K562 (cell line): ENCODE measurements around the gene ZNF672. TPM values are rescaled to one million over a fixed set of nuclear protein-coding genes. Genes with fewer than 3 reads are reported as not detected.

Experiments
- ARID3B ChIP-seq: fragments of 250-450 bp; sonication (Bioruptor Pico); IDR thresholded peaks from 2 replicates; pipeline ENCODE4 v1.4.0; 2020; ENCODE audit warnings: borderline replicate concordance
- DMBX1 ChIP-seq: fragments of 250-450 bp; sonication (Bioruptor Pico); IDR thresholded peaks from 2 replicates; pipeline ENCODE4 v1.8.0; 2022; ENCODE audit warnings: inconsistent platforms, mild to moderate bottlenecking, moderate library complexity, borderline replicate concordance
- ESRRA ChIP-seq: fragments of 450-650 bp; IDR thresholded peaks from 2 replicates; pipeline ENCODE4 v1.6.1; 2014; ENCODE audit warnings: low read depth, mild to moderate bottlenecking, moderate library complexity, borderline replicate concordance
- ETS2 ChIP-seq: IDR thresholded peaks from 2 replicates; pipeline ENCODE4 v1.6.1; 2016; ENCODE audit warnings: borderline replicate concordance, missing genetic modification characterization, mild to moderate bottlenecking, moderate library complexity, missing compliant biosample characterization; ENCODE audit not compliant: poor library complexity, severe bottlenecking
- LCOR ChIP-seq: sonication (generic); formaldehyde crosslinking; IDR thresholded peaks from 2 replicates; pipeline ENCODE4 v1.8.0; 2022; ENCODE audit warnings: mild to moderate bottlenecking, missing genetic modification reagents
- MCM3 ChIP-seq: fragments of 450-650 bp; IDR thresholded peaks from 2 replicates; pipeline ENCODE4 v1.6.1; 2016
- MLX ChIP-seq, 2 experiments: fragments of 450-650 bp in 1 of 2; sonication (generic) in 1 of 2; formaldehyde crosslinking; conservative IDR thresholded peaks; 2 replicates each; pipeline versions ENCODE4 v1.4.0 to v1.8.1; 2020 to 2022; ENCODE audit warnings: mild to moderate bottlenecking in 1 of 2, missing genetic modification reagents in 1 of 2
- NBN ChIP-seq: fragments of 450-650 bp; IDR thresholded peaks from 2 replicates; pipeline ENCODE4 v1.6.1; 2016; ENCODE audit warnings: low read depth, mild to moderate bottlenecking
- NFIX ChIP-seq: fragments of 250-450 bp; sonication (Bioruptor Pico); IDR thresholded peaks from 2 replicates; pipeline ENCODE4 v1.4.0; 2020; ENCODE audit warnings: low read depth, mild to moderate bottlenecking, moderate library complexity
- NKRF ChIP-seq: fragments of 450-650 bp; IDR thresholded peaks from 2 replicates; pipeline ENCODE4 v1.6.1; 2016; ENCODE audit warnings: borderline replicate concordance
- RAD21 ChIP-seq, 2 experiments: fragments of 250-450 bp in 1 of 2; fragments of 450-650 bp in 1 of 2; sonication (Bioruptor Pico) in 1 of 2; formaldehyde crosslinking in 1 of 2; IDR thresholded peaks in 1 of 2; conservative IDR thresholded peaks in 1 of 2; 2 replicates each; pipeline versions ENCODE4 v1.4.0 to v1.8.0; 2020 to 2022; ENCODE audit warnings: mild to moderate bottlenecking in 2 of 2, moderate library complexity in 1 of 2
- SOX6 ChIP-seq: fragments of 450-650 bp; IDR thresholded peaks from 2 replicates; pipeline ENCODE4 v1.6.1; 2014; ENCODE audit warnings: mild to moderate bottlenecking
- TARDBP ChIP-seq: fragments of 450-650 bp; IDR thresholded peaks from 2 replicates; pipeline ENCODE4 v1.6.1; 2016
- THRB ChIP-seq: fragments of 450-650 bp; formaldehyde crosslinking; conservative IDR thresholded peaks from 2 replicates; pipeline ENCODE4 v1.4.0; 2022; ENCODE audit warnings: mild to moderate bottlenecking, missing genetic modification characterization
- ZC3H4 ChIP-seq: sonication (generic); formaldehyde crosslinking; IDR thresholded peaks from 2 replicates; pipeline ENCODE4 v1.9.0; 2021; ENCODE audit warnings: missing genetic modification reagents, borderline replicate concordance
- ZEB2 ChIP-seq: fragments of 450-650 bp; IDR thresholded peaks from 2 replicates; pipeline ENCODE4 v1.6.1; 2016
- polyA plus RNA-seq, 8 experiments: library from polyadenylated mRNA; depleted of rRNA in 4 of 8; stranded (reverse) in 5 of 8; unstranded in 3 of 8; fragments of >200 nt; fragmentation: Nextera tagmentation in 2 of 8; fragmentation: Illumina TruSeq in 1 of 8; extraction: Ambion mirVana in 2 of 8; extraction: Trizol in 1 of 8; gene quantifications; 2 replicates each; pipeline versions ENCODE4 v1.2.1 to v1.2.3, GENCODE V29; 2011 to 2014; ENCODE audit warnings: inconsistent platforms in 1 of 8, missing spikeins in 1 of 8
- total RNA-seq, 7 experiments: library from RNA; depleted of rRNA in 6 of 7; stranded (reverse); fragments of >200 nt in 6 of 7; fragmentation: Illumina TruSeq in 2 of 7; extraction: Trizol in 2 of 7; gene quantifications; 2 replicates each; pipeline versions ENCODE4 v1.2.1 to v1.2.3, GENCODE V29; 2011 to 2021; ENCODE audit warnings: low replicate concordance in 1 of 7
- TF ChIP-seq, protein P1 (sequence below): sonication (generic); formaldehyde crosslinking; IDR thresholded peaks from 2 replicates; pipeline ENCODE4 v1.8.1; 2023; ENCODE audit warnings: mild to moderate bottlenecking, missing genetic modification reagents
- TF ChIP-seq, protein P2 (sequence below): sonication (generic); formaldehyde crosslinking; IDR thresholded peaks from 2 replicates; pipeline ENCODE4 v1.8.1; 2023; ENCODE audit warnings: mild to moderate bottlenecking, missing genetic modification reagents

Gene ZNF672
- total and polyA plus RNA-seq, 9 of the 15 experiments (the other 6 are each of a cell fraction or from before 2014, with no cell fraction given) = 1.9 to 57.9 (median 24.1) TPM

DNA sequence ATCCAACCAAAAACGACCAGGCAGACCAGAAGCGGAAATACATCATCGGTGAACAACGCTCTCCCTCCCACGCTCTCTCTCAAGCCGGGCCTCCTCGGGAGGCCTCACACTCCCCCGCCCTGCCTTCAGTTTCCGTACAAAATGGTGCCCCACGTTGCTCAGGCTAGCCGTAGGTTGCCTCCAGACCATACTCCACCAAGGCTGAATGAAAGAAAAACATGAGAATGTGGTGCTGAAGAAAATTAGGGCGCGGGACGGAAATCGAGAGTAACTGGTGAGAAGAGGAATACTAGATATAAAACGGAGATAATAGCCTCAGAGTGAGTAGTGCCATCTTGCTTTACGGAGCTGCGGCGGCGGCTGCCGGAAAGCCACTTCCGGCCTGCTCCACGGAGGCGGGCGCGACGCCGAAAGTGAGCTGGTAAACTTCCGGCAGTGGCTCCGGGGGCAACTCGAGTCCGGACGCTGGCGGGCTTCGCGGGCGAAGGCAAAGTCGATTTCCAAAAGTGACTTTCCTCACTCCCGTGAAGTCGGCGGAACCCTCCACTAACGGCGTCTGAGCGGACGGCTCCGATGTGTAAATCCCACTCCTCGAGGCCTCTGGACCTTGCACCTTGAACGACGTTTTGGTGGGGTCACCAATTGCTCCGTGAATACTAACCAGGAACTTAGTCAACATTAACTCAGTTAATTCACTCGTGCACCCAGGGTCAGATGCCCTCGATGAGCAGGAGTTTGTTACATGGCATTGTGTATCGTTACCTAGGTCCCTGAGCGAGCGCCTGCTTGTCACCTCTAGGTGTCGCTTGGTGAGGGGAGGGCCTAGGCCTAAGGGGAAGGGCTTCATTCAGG lies 11.9 kb upstream of the ZNF672 start, which contains the start of gene SH3BP5L (continued):
- TF ChIP-seq, protein P1, sequence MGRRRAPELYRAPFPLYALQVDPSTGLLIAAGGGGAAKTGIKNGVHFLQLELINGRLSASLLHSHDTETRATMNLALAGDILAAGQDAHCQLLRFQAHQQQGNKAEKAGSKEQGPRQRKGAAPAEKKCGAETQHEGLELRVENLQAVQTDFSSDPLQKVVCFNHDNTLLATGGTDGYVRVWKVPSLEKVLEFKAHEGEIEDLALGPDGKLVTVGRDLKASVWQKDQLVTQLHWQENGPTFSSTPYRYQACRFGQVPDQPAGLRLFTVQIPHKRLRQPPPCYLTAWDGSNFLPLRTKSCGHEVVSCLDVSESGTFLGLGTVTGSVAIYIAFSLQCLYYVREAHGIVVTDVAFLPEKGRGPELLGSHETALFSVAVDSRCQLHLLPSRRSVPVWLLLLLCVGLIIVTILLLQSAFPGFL (CRISPR knock-in tag) = no peak
- TF ChIP-seq DMBX1 (CRISPR knock-in tag) = peak; percentile 31; the same call in 1 of the 2 replicates
- TF ChIP-seq NFIX (CRISPR knock-in tag) = no peak
- peak; percentile 67; the same call in 1 of the 2 replicates for TF ChIP-seq NKRF
- TF ChIP-seq RAD21 (CRISPR knock-in tag; conservative IDR thresholded peaks at IDR 0.05 in 1 of 2, IDR thresholded peaks at IDR 0.05 in 1 of 2) = peak; percentile 66 to 68
- no peak; the same call in 1 of the 2 replicates for TF ChIP-seq TARDBP
- peak; percentile 88 for TF ChIP-seq NBN
- TF ChIP-seq, protein P2, sequence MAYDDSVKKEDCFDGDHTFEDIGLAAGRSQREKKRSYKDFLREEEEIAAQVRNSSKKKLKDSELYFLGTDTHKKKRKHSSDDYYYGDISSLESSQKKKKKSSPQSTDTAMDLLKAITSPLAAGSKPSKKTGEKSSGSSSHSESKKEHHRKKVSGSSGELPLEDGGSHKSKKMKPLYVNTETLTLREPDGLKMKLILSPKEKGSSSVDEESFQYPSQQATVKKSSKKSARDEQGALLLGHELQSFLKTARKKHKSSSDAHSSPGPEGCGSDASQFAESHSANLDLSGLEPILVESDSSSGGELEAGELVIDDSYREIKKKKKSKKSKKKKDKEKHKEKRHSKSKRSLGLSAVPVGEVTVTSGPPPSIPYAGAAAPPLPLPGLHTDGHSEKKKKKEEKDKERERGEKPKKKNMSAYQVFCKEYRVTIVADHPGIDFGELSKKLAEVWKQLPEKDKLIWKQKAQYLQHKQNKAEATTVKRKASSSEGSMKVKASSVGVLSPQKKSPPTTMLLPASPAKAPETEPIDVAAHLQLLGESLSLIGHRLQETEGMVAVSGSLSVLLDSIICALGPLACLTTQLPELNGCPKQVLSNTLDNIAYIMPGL (CRISPR knock-in tag) = 0 out of 2 replicates have a peak, but pooled peaks have one; percentile 0
- TF ChIP-seq THRB = no peak
- no peak for TF ChIP-seq MLX (CRISPR knock-in tag; conservative IDR thresholded peaks at IDR 0.05)
- TF ChIP-seq SOX6 = 0 out of 2 replicates have a peak, but pooled peaks have one; percentile 53
- TF ChIP-seq LCOR = peak; percentile 74
- TF ChIP-seq ETS2 (tag) = no peak
- no peak for TF ChIP-seq MCM3
- peak; percentile 52; the same call in 1 of the 2 replicates for TF ChIP-seq ESRRA
- peak; percentile 63; the same call in 1 of the 2 replicates for TF ChIP-seq ZC3H4 (CRISPR knock-in tag)
- TF ChIP-seq ZEB2 = no peak
- TF ChIP-seq ARID3B (CRISPR knock-in tag) = no peak
